ENCODE measurements around the gene C16orf96.

GRCh38 chr16:4606354-4606753 lies 50.2 kb downstream of the C16orf96 start:
- TF ChIP-seq CTCF (conservative IDR thresholded peaks at IDR 0.05 in 1 of 2, IDR thresholded peaks at IDR 0.05 in 1 of 2; ENCODE audit: extremely low read depth in 1 of 2, insufficient read depth in 1 of 2, low read depth in 1 of 2, low read length in 2 of 2) (no peak), EZH2 (IDR thresholded peaks at IDR 0.05; ENCODE audit: borderline replicate concordance, low read length) (no peak)

Data from mammary epithelial cell (primary cell).